Measurements from ENCODE around the gene ASTN2.

Gene ASTN2

DNA sequence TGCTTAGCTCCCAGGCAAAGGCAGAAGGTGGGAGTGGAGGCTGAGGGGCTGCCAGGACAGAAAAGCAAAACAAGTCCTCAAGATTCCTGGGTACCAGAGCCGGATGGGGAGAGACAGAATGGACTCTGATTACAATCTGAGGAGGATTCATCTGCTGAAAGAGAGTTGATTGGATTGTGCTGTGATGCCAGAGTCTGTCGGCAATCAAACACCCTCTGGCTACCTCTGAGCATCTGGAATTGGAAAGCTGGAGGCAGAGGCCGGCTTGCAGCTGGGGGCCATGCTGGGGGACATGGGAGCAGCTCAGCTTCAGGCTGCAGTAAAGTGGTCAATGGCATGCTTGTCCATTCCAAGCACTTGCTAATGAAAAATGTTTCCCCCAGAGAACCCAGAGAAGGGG lies 59.3 kb downstream of the ASTN2 start:
- no peak for DNase-seq

DNA sequence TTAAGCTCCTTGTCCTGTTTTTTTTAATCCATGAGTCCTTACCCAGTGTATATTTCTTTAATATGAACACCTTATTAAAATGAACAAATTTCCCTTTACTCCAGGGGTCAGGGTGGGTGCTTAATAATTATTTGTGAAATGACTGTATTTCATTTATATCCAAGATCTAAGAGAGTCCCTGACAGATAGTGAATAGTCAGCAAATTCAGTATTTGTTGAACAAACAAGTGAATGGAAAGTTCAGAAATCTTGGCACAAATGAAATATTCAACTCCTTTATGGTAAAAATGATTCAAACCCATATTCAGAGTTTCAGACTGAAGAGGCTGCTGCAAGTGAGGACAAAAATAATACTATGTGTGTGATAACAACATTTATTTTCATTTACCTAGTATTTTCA lies 59.9 kb downstream of the ASTN2 start:
- DNase-seq, result no peak

DNA sequence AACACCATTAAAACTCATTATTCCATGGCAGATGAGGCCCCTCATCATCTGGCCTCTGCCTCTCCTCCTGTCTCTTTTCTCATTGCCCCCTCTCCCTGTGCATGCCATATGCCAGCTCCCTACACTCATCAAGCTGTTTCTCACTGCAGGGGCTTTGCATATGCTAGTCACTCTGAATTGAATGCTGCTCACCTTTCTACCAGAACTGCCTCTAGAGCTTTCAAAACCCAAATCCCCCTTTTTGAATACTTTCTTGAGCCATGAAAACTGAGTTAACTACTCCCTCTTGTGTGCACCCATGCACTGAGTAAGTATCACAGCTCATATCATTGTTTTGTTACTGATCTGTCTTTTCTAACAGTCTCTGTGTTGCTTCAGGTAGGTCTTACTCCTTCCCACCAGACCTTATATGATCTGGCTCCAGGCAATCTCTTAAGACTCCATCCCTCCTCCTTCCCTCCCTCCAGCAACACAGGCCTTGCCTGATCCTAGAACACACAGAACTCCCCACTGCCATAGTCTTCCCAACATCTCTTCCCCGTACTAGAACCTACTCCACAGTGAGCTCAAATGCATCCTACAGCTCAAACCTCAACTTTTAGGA lies 60.5 kb downstream of the ASTN2 start:
- no peak for DNase-seq

DNA sequence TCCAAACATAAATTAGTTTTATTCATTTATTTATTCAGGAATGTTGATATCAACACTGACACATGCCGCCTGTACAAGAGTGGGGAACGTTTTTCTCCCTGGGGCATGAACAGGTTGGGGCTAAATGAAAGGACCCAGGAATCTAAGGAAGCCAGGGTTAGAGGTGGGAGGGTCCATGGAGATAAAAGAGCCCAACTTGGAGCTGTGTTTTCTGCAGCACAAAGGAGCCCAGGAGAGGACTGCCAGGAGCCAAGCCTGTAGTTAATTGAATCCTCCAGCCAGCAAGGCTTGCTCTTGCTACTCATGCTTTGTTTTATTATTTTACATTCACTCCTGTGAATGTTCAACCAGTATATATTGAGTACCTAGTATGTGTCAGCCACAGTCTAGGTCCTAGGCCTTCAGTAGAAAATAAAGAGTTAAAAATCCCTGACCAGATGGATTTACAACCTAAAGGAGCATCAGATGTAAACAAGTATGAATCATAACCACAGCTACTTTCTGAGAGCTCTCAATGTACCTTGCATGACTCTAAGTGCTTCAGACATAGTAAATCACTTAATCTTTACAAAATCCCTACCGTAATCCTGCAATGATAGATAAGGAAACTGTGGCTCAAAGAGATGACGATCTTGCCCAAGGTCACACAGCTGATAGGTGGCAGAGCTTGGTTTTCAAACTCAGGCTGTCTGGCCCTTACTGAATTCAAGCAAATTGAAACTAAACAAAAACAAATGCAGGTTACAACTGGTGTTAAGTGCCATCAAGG lies 69.8 kb downstream of the ASTN2 start:
- DNase-seq, result no peak

DNA sequence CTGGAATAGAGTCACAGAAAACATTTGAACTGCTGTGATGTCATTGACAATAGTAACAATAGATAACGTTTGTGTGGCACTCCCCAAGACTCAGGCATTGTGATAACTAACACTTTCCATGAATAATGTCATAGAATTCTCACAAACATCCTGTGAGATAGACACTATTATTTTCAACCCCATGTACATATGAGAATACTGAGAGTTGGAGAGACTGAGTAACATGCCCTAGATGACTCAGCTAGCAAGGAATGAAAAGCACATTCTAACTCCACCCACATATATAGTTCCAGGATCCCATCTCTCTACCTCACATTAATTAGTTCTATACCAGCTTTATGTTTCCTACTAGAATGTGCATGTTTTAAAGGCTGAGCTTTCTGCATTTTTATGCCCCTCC lies 71.4 kb downstream of the ASTN2 start:
- DNase-seq, result no peak

DNA sequence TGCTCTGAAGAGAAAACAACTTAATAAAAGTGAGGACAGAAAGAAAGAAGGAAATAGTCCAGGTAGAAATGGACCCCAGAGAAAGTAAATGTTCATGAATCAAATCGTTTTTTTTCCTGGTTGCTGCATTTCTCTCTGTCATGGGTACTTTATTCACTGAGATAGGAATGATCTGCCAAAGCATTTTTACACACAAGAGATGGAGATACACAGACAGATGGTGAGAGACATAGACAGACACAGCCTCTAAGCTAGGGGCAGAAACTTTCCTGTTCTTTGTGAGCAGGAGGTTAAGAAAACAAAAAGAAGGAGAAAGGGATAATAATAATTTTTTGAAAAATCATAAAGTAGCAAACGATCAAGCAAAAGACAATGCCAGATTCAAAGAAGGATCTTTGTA lies 73.7 kb downstream of the ASTN2 start:
- DNase-seq, result no peak

DNA sequence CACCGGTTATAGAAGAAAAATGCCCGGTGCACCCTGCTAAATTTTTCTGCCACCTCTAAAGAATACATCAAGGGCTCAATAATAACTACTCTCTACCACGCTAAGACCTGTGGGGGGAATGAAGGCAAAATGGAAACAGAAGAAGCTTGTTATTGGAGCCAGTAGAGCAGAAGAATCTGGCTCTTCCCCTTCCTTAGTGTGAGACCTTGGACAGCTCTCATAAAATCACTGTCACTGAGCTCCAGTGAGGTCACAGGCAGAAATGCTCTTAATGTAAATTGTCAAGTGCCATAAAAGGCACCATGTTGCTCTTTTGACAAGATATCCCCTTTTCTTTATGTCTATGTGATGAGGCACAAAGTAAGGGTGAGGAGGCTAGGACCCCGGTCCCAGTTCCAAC lies 74.4 kb downstream of the ASTN2 start:
- DNase-seq, result no peak

DNA sequence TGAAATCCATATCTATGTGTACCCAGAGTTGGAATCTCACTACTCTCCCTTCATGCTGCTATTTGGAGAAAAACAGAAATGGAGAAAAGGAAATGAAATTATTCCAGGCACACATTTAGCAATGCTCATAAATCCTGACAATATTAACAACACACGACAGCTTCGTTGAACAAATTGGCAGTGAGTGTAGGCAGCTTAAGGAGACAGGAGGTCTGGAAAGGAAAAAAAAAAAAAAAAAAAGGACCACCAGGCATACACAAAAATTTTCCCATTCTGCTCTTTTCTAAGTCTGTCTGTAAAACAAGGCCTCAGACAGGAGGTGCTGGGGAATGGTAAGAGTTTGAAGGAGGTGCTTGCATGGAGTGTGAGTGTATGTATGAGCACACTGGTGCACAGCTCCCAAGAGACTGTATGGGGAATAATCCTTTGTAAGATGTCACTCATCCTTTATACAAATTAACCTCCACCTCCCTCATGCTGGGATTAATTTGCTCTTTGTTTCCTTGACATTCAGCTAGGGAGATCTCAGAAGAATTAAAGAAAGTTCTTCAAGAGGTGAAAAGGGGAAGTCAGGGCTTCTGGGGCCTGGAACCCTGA lies 78.9 kb downstream of the ASTN2 start:
- DNase-seq, result no peak

DNA sequence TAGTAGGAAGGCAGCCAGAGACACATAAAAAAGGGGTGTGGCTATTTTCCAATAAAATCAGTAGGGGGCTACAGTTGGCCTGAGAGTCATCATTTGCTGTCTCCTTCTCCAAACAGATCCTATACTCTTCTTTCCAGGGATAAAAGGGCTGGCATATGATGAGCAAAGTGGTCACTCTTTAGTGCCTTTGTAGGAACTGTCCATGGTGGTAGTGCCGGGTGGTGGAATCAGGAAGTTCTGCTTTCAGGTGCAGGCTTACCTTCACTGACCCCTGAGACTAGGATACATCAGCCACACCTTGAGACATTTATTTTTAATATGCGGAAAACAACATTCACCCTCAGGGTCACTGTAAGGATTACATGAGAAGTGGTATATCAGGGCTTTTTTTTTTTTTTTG lies 80.8 kb downstream of the ASTN2 start:
- DNase-seq, result no peak

DNA sequence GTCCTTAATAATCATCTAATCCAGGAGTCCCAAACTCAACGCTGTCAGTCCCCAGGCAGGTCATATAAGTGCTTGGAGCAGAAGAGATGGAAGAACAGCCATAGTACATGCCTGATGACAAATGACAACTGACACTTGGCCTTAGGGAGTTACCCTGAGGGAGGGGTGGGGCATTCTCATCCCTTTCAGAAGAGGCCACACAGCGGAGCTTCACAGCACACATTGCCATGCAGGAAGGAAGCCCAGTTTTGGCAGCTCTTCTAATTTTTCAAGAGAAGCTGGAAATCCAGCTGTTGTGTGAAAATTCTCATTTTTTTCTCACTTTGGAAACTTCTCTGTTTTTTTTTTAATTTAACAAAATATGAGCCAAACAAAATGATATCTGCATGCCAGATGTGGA lies 89.0 kb downstream of the ASTN2 start:
- no peak for DNase-seq

DNA sequence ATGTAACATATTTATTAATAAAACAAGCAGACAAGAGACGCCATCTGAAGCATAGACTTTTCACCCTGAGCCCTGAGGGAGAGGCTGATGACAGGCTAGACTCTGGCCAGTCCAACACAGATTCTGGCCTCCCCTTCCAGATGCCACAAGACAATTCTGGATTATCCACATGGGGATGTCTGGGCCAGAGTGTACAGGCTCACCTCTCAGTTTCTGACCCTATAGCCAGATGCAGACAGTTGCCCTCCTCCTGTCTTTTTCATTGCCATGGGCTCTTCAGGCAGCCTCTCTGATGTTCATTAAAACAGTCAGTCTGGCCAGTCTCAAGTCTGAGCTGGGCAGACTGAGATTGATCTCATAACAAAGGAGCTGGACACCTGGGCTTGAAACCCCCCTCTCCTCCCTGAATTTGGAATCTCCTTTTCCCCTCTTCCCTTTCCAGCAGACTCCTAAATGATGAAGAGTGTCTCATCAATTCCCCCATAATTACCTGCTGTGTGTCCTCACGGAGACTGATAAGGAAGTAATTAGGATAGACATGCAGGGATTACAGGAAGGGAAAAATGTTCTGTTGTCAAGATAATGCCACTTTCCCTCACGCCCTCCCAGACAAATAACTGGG lies 89.6 kb downstream of the ASTN2 start:
- DNase-seq, result no peak

DNA sequence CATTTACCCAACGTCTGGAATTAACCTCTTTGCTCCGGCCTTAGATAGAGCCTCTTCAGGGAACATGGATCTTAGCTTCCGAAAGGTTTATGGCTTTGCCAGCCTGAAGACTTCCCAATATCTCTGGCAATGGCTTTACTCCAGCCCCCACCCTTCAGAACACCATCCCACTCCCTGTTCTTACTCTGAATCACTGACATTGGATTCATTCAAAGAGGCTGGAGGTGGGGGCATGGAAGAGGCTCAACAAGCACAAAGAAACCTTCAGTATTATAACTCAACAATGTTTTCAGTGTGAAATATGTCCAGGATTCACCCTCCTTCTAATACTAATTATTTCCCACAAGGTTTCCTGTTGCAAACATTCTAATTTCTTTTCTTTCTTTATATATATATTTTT lies 91.5 kb downstream of the ASTN2 start:
- no peak for DNase-seq

DNA sequence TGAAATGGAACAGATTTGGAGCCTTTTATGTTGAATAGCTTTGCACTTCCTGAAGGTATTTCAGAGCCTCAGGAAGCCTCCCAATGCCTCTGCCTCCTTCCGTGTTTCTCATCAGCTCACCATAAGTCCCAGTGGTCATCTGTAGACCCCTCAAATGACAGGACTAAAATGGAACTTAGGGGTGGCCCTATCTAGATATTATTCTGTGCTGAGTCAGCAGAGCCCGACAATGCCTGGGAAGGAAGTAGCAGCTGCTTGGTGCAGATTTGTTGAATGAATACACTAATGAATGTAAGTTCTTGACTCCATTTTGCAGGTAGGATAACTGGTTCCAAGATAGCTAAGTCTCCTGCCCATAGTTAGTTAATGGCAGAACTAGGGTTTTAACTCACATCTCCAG lies 97.7 kb downstream of the ASTN2 start:
- DNase-seq, result no peak

DNA sequence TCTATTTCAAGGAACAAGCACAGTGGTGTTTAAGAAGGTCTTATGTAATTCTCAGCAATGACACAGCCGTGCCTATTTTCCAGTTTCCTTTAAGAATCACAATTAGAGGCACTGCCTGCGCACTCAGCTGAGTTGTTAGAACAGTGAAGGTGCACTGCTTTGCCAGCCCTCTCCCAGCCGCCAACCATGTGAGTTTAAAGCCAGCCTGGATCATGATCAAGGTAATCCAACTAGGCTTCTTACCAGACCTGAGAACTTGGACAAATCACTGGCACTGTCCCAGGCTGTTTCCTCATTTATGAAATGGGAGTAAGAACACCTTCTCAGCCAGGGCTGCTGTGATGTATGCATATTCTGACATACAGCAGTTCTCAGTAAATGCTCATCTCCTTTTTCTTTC lies 99.6 kb downstream of the ASTN2 start:
- DNase-seq, result no peak

DNA sequence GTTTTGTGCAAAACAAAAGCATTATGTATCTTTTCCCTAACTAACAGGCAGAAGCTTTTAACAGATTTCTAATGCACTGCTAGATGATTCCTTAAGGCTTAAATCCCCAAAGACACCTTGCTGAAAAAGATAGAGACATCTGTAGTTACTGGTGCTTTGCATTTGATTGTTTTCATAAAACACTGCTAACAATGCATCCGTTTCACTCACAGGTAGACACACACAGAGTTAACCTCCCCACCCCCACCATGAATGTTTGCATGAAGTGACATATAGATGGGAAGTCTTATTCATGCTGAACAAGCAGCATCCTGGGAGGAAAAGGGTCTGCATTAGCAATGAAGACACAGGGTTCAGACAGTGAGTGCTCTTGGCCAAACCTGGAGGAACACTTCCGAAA lies 100.9 kb downstream of the ASTN2 start:
- no peak for DNase-seq

DNA sequence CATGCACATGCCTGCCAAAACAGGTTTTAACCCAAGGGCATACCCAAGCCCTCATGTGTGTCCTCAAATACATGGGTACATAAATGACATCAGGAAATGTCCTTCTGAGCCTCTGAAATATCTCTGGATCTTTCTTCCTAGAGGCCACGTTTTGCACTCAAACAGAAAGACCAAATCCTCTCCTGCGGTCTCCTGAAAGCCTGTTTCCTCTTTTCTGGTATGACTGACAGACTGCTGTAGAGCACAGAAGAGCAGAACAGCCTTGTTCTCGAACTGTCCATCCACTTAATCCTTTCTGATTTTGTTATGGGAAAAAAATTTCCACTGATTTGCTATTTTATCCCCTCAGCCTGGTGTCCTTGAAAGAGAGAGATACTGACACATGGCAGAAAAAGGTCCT lies 107.2 kb downstream of the ASTN2 start:
- DNase-seq, result no peak

DNA sequence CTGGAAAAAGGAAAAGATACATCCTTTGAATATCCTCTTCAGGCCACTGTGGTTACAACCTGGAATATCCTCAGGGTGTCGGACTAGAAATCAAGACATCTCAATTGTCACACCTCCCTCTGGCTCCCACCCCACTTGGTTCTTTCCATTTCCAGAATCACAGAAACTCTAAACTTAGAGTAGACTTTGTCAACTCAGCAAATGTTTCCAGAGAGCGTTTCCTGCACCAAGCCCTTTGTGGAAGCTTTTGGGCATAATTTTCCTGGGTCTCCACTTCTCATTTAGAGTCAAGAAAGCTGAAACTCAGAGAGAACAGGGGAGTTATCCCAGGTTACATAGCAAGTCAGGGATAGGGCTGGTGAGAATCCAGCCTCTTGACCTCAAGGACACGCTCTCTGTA lies 108.8 kb downstream of the ASTN2 start:
- no peak for DNase-seq

DNA sequence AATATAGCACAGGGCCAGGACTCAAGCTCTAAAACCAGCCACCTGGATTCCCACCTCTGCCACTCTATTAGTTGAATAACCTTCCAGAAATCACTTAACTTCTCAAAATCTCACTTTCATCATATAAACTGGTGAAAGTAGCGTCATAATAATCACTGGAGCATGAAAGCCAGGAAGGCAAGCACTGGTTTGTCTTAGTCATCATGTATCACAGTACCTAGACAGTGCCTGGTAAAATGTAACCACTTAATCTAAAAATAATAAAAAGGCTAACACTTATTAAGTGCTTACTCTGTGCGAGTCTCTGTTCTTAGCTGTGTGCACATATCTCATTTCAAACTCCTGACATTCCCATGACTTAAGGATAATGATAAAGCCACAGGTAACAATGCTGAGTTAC lies 109.4 kb downstream of the ASTN2 start:
- no peak for DNase-seq

DNA sequence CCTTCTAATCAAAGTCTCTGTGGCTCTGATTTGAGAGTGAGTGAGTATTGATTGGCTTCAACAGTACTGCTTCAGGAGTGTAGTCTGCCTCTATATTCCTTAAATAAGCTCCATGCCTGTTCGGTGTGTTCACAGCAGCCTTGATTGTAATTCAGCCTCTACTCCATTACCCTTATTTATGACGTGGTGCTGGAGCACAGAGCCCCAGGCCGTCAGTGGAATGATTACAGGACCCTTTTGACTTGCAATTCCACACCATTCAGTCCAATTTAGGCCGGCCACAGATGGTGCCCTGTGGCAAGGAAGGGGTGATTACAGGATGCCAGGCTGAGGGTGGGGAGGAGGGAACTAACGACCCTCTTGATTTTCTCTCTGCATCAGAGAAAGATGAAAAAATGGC lies 110.3 kb downstream of the ASTN2 start:
- DNase-seq, result no peak

DNA sequence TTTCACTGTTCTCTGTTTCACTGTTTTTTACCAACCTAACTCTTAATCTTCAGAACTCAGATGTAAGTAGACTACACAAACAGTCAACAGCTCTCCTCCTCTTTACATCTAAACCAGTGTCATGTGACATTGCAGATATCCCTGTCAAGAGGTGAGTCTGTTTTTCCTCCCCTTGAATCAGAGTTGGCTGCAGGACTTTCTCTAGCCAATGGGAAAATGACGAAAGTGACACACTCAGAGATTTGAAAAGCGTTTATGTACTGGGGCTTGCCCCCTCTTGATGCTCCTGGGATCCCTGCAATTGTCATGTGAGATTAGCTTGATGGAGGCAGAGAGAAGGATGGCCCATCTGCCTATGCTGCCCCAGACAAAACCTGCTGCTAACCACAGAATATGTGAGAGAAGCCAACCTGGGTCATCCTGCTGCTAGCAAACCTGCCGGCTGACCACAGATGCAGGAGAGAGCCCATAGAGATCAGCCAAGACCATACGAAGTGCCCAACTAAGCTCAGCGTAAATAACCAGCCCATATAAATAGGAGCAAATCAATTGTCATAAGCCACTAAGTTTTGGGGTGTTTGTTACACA lies 111.1 kb downstream of the ASTN2 start:
- DNase-seq, result no peak

DNA sequence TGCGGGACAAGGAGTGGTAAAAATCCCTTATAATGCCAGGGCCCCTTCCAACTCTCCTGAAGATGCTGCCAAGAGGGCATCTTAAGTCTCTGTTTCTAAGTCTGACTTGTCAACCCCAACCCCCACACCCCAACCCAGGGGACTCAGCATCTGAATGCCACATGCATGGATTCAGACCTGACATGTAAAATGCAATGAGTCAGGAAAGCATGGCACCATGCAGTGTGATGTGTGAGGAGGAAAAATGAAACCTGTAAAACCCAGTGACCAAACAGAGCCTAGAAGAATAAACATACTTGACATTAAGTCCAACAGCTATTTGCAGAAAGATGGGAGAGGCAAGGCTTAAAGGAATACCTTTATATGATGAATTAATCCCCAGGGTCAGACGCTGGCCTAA lies 112.4 kb downstream of the ASTN2 start:
- DNase-seq, result no peak

DNA sequence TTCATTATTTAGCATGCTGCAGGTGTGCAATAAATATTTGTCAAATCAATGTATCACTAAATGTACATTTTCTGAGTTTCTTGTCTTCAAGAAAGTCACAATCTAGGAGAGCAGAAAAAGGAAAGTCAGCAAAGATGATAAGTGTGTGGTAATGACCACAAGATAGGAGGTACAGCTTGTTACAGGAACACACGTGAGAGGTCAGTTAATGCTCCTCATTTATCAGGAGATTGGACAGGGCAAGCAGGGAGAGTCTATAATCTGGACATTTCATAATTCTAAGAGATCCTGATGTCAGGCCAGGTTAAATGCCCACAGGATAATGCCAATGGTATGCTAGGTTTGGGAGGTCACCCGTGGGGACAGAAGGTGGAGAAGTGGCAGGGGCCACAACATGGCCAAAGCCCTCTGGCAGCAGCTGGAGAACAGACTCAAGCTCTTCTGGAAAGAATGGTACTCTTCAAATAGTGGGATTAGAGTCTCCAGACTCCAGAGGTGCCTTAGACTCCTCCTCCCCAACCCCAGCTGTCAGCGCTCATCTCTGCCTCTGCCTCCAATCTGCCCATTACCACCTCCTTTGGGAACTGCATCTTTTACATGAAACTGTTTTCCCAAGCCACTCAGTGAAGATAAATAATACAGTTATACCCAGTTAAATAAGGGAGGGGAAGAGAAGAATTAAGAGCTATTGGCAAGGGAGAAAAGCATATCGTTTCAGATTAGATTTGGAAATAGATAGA lies 114.3 kb downstream of the ASTN2 start:
- DNase-seq, result no peak

DNA sequence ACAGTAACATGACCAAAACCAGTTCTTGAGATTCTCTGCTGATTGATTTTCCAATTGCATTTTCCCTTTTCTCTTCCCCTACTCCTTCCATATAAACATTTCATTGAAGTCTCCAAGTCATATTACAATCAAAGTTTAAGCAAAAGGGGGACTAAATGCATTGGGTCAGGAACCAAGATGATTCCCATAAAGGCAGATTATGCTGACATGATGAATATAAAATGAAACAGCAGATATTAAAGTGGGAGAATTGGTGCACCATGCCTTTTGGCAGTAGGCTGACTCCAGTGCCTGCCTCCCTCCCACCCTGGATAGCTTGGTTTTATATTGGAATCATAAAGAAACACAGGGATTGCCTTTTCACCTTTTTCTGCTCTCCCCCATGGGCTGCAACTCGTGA lies 118.4 kb downstream of the ASTN2 start:
- no peak for DNase-seq

Measured in NCI-H2029 treated with DMSO at 0.1 percent for 48 hours (cell line).